HepG2 (cell line): ENCODE data around the gene WDR37. TPM values are rescaled to one million over a fixed set of nuclear protein-coding genes. Genes with fewer than 3 reads are reported as not detected.

Experiments
- AKNA ChIP-seq: sonication (generic); formaldehyde crosslinking; IDR thresholded peaks from 2 replicates; pipeline ENCODE4 v1.4.0; 2020; ENCODE audit warnings: missing genetic modification reagents, borderline replicate concordance
- CCAR2 ChIP-seq: fragments of 200-400 bp; formaldehyde crosslinking; optimal IDR thresholded peaks from 2 replicates; pipeline ENCODE3; 2018; ENCODE audit warnings: low read depth, mild to moderate bottlenecking, low read length, moderate library complexity
- DBP ChIP-seq: sonication (generic); formaldehyde crosslinking; IDR thresholded peaks from 2 replicates; pipeline ENCODE4 v1.4.0; 2020; ENCODE audit warnings: missing genetic modification reagents; ENCODE audit errors: not compliant biosample characterization
- GTF3A ChIP-seq: sonication (generic); formaldehyde crosslinking; conservative IDR thresholded peaks from 2 replicates; pipeline ENCODE4 v1.4.0; 2020; ENCODE audit warnings: mild to moderate bottlenecking, missing genetic modification reagents
- NFKBIZ ChIP-seq: IDR thresholded peaks from 2 replicates; pipeline ENCODE4 v1.6.1; 2018; ENCODE audit warnings: missing genetic modification reagents, missing compliant biosample characterization
- PHB2 ChIP-seq: fragments of 450-650 bp; IDR thresholded peaks from 2 replicates; pipeline ENCODE4 v1.6.1; 2018; ENCODE audit not compliant: partially characterized antibody
- REST ChIP-seq, 2 experiments: IDR thresholded peaks; 2 replicates each; pipeline ENCODE4 v1.6.1; 2011 to 2012; ENCODE audit warnings: low read length in 2 of 2, borderline replicate concordance in 1 of 2, low read depth in 1 of 2, mild to moderate bottlenecking in 1 of 2, moderate library complexity in 1 of 2
- SMAD1 ChIP-seq: sonication (generic); formaldehyde crosslinking; IDR thresholded peaks from 2 replicates; pipeline ENCODE4 v1.4.0; 2020; ENCODE audit warnings: missing genetic modification reagents, low read depth, mild to moderate bottlenecking, borderline replicate concordance
- TAF1 ChIP-seq: sonication (generic); formaldehyde crosslinking; IDR thresholded peaks from 2 replicates; pipeline ENCODE4 v1.4.0; 2020; ENCODE audit warnings: missing genetic modification reagents
- ZNF121 ChIP-seq: sonication (generic); formaldehyde crosslinking; IDR thresholded peaks from 2 replicates; pipeline ENCODE4 v1.5.0; 2020; ENCODE audit warnings: mild to moderate bottlenecking, missing genetic modification reagents
- ZNF24 ChIP-seq: fragments of 450-650 bp; IDR thresholded peaks from 2 replicates; pipeline ENCODE4 v1.6.1; 2017; ENCODE audit warnings: antibody characterized with exemption, mild to moderate bottlenecking
- ZNF441 ChIP-seq: sonication (generic); formaldehyde crosslinking; IDR thresholded peaks from 2 replicates; pipeline ENCODE4 v1.7.0; 2021; ENCODE audit warnings: missing genetic modification reagents, borderline replicate concordance
- ZNF724P ChIP-seq: sonication (generic); formaldehyde crosslinking; IDR thresholded peaks from 2 replicates; pipeline ENCODE4 v1.8.0; 2022; ENCODE audit warnings: missing genetic modification reagents, borderline replicate concordance
- polyA plus RNA-seq, 8 experiments: library from polyadenylated mRNA; depleted of rRNA in 3 of 8; stranded (reverse) in 7 of 8; unstranded in 1 of 8; fragments of >200 nt; fragmentation: Illumina TruSeq in 4 of 8; extraction: Trizol in 4 of 8; gene quantifications; 2 replicates each; pipeline versions ENCODE4 v1.2.1 to v1.2.3, GENCODE V29; 2011 to 2016; ENCODE audit warnings: low read depth in 4 of 8, missing spikeins in 1 of 8, mixed read lengths in 1 of 8; ENCODE audit not compliant: insufficient read depth in 1 of 8
- total RNA-seq, 5 experiments: library from RNA; depleted of rRNA; stranded (reverse); fragments of >200 nt; fragmentation: Illumina TruSeq; extraction: Trizol; gene quantifications; 2 replicates each; pipeline ENCODE4 v1.2.3, GENCODE V29; 2016; ENCODE audit warnings: low read depth in 1 of 5
- TF ChIP-seq, protein P1 (sequence below): IDR thresholded peaks from 2 replicates; pipeline ENCODE4 v1.4.0; 2020; ENCODE audit warnings: mild to moderate bottlenecking, missing genetic modification reagents
- TF ChIP-seq, protein P2 (sequence below): sonication (generic); formaldehyde crosslinking; IDR thresholded peaks from 2 replicates; pipeline ENCODE4 v1.4.0; 2020; ENCODE audit warnings: missing genetic modification reagents, borderline replicate concordance

WDR37 gene
- total and polyA plus RNA-seq, 2 of the 13 experiments (the other 11 are each of a cell fraction or from before 2014, with no cell fraction given), result 5.9 to 7.5 TPM

DNA sequence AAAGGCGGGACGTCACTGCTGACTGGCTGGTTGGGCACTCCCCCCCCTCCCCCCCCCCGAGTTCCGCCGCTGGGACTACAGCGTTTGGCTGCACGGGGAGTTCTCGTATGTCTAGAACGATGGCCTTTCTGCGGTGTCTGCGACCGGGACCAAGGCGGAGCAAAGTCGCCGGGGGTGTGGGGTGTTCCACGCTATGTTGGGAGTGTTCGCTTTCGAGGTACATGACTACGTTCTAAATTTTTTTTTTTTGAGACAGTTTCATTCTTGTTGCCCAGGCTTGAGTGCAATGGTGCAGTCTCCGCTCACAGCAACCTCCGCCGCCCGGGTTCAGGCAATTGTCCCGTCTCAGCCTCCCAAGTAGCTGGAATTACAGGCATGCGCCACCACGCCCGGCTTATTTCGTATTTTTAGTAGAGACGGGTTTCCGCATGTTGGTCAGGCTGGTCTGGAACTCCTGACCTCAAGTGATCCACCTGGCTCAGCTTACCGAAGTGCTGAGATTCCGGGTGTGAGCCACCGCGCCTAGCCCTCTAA is 6.7 kb upstream of the WDR37 start (continued):
- TF ChIP-seq ZNF724P (CRISPR knock-in tag), result no peak
- no peak for TF ChIP-seq CCAR2
- no peak for TF ChIP-seq SMAD1 (CRISPR knock-in tag)
- TF ChIP-seq PHB2, result no peak
- TF ChIP-seq, protein P1, sequence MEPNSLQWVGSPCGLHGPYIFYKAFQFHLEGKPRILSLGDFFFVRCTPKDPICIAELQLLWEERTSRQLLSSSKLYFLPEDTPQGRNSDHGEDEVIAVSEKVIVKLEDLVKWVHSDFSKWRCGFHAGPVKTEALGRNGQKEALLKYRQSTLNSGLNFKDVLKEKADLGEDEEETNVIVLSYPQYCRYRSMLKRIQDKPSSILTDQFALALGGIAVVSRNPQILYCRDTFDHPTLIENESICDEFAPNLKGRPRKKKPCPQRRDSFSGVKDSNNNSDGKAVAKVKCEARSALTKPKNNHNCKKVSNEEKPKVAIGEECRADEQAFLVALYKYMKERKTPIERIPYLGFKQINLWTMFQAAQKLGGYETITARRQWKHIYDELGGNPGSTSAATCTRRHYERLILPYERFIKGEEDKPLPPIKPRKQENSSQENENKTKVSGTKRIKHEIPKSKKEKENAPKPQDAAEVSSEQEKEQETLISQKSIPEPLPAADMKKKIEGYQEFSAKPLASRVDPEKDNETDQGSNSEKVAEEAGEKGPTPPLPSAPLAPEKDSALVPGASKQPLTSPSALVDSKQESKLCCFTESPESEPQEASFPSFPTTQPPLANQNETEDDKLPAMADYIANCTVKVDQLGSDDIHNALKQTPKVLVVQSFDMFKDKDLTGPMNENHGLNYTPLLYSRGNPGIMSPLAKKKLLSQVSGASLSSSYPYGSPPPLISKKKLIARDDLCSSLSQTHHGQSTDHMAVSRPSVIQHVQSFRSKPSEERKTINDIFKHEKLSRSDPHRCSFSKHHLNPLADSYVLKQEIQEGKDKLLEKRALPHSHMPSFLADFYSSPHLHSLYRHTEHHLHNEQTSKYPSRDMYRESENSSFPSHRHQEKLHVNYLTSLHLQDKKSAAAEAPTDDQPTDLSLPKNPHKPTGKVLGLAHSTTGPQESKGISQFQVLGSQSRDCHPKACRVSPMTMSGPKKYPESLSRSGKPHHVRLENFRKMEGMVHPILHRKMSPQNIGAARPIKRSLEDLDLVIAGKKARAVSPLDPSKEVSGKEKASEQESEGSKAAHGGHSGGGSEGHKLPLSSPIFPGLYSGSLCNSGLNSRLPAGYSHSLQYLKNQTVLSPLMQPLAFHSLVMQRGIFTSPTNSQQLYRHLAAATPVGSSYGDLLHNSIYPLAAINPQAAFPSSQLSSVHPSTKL (CRISPR knock-in tag), result no peak
- TF ChIP-seq ZNF441 (CRISPR knock-in tag), result no peak
- TF ChIP-seq NFKBIZ (CRISPR knock-in tag), result no peak
- no peak for TF ChIP-seq DBP (CRISPR knock-in tag)
- no peak for TF ChIP-seq AKNA
- no peak for TF ChIP-seq GTF3A (CRISPR knock-in tag)
- TF ChIP-seq TAF1 (CRISPR knock-in tag), result no peak; the same call in 1 of the 2 replicates
- TF ChIP-seq ZNF24, result no peak
- TF ChIP-seq, protein P2, sequence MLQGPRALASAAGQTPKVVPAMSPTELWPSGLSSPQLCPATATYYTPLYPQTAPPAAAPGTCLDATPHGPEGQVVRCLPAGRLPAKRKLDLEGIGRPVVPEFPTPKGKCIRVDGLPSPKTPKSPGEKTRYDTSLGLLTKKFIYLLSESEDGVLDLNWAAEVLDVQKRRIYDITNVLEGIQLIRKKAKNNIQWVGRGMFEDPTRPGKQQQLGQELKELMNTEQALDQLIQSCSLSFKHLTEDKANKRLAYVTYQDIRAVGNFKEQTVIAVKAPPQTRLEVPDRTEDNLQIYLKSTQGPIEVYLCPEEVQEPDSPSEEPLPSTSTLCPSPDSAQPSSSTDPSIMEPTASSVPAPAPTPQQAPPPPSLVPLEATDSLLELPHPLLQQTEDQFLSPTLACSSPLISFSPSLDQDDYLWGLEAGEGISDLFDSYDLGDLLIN (CRISPR knock-in tag), result no peak
- TF ChIP-seq REST (IDR thresholded peaks at IDR 0.05; ENCODE audit: borderline replicate concordance in 1 of 2, low read depth in 1 of 2, low read length in 2 of 2), result no peak
- TF ChIP-seq ZNF121 (CRISPR knock-in tag), result peak; percentile 78
